D721Med (cell line): ENCODE results near the gene PHKG2.

Source experiments
- DNase-seq: peaks from one replicate; pipeline ENCODE4 v3.0.0; 2011; ENCODE audit warnings: low spot score; ENCODE audit not compliant: insufficient read length
- FAIRE-seq: peaks from 2 replicates; lab custom pipeline; 2011; peaks lifted over from hg19 to GRCh38; lab: Jason Lieb, UNC
- TF ChIP-seq, protein P1 (sequence below): IDR thresholded peaks from 2 replicates; pipeline ENCODE4 v1.5.1; 2012; ENCODE audit warnings: mild to moderate bottlenecking, control low read depth; ENCODE audit not compliant: insufficient read depth; ENCODE audit errors: missing control alignments

Gene PHKG2

DNA sequence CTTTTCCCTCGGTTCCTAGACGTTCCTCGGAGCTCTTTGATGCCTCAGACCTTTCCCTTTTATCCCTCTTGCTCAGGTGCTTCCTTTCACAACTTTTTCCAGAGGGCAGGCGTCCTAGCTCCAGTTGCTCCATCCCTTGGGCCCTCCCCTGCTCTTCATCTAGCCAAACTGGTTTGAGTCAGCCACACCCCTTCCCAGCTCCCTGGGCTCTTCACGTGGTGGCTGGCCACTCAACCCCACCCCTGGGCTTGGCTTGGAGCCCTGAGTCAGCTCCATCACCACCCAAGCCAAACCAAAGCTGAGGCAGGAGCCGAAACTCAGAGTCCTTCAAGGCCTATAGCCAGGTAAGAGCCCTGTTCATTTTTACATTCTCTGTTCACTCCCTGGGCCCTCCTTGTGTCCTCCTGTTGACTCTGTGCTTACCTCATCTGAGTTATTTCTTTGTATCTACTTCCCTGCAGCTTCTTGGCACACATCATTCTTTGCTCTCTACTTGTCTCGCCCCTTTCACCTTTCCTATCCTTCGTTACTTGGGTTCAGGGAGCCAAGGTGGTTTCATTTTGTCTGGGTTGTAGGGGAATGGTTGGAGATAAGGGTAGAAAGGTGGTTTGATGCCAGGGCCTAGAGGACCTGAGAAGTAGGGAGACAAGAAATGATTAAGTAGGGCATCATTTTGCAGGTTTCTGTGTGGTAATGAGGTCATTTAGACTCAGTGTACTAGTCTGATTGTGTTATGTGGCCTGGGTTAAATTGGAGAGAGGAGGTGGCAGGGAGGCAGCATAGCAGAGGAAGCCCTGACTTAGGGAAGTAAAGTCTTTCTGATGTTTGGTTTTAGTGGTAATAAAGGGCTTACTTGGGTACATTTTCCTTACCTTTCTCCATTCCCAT, 7.6 kb upstream of the PHKG2 start:
- TF ChIP-seq, protein P1, sequence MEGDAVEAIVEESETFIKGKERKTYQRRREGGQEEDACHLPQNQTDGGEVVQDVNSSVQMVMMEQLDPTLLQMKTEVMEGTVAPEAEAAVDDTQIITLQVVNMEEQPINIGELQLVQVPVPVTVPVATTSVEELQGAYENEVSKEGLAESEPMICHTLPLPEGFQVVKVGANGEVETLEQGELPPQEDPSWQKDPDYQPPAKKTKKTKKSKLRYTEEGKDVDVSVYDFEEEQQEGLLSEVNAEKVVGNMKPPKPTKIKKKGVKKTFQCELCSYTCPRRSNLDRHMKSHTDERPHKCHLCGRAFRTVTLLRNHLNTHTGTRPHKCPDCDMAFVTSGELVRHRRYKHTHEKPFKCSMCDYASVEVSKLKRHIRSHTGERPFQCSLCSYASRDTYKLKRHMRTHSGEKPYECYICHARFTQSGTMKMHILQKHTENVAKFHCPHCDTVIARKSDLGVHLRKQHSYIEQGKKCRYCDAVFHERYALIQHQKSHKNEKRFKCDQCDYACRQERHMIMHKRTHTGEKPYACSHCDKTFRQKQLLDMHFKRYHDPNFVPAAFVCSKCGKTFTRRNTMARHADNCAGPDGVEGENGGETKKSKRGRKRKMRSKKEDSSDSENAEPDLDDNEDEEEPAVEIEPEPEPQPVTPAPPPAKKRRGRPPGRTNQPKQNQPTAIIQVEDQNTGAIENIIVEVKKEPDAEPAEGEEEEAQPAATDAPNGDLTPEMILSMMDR = no peak
- DNase-seq (no peak), FAIRE-seq (no peak)

DNA sequence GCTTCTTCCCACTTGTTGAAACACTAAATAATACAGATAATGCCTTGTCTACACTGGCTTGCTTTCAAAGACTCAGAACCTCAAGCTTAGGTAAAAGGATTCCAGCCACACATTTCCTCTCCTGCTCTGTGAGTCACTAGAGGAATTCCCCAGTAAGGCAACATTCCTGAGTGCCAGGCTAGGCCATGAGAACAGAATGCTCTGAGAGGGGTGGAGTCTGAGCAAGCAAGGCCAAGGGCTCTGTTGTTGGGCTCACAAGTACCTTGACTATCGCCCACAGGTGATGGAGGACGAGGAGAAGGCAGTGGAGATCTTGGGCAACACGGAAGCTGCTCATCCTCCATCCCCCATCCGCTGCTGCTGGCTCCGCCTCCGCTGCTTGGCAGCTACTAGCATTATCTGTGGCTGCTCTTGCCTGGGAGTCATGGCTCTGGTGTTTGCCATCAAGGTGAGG, 6.7 kb upstream of the PHKG2 start:
- TF ChIP-seq, protein P1 = no peak
- DNase-seq (no peak), FAIRE-seq (no peak)

DNA sequence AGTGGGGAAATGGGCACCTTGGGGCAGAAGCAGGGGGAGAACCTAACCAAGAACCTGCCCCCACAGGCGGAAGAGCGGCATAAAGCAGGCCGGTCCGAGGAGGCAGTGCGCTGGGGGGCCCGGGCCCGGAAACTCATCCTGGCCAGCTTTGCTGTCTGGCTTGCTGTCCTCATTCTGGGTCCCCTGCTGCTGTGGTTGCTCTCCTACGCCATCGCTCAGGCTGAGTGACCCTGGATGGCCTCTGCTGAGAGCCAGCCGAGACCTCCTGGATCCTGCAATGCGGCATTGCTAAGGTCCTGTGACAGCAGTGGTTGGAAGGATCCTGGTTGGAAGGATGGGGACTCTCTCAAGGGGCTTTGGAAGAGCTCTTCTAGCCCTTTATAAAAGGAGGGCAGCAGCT, 4.5 kb upstream of the PHKG2 start:
- DNase-seq = no peak
- TF ChIP-seq, protein P1 = no peak
- no peak for FAIRE-seq

DNA sequence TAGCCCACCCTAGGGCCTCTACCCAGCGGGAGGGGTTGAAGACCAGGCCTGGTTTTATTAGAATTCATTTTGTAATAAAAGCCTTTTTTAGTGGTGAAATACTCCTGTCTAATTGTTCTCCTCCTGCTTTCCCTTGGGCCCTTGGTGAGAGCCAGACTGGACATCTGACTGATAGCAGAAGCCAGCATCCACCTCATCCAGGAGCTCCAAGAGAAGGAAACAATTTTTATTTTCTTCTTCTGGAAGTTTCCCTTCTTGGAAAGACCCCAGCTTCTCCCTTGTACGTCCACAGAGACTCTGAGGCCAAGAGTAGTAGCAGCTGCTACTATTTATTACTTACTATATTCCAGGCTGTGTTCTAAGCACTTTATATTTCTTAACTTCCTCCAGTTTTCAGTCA, 4.0 kb upstream of the PHKG2 start:
- TF ChIP-seq, protein P1 = no peak
- DNase-seq (no peak), FAIRE-seq (no peak)

DNA sequence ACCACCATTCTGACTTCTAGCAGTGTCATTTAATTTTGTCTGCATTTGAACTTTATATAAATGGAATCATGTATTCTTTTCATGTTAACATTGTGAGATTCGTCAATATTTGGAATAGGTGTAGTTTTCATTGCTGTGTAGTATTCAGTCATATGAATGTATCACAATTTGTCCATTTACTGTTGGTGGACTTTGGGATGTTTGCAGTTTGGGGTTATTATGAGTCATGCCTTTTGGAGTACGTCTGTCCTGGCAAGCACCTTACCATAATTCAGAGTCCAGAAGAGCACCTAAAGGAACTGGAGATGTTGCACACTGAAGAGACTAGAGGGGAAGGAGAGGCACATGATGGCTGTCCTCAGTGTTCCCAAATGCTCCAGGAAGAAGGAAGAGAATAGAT, 3.1 kb upstream of the PHKG2 start:
- TF ChIP-seq, protein P1 = no peak
- FAIRE-seq = no peak
- DNase-seq = no peak

DNA sequence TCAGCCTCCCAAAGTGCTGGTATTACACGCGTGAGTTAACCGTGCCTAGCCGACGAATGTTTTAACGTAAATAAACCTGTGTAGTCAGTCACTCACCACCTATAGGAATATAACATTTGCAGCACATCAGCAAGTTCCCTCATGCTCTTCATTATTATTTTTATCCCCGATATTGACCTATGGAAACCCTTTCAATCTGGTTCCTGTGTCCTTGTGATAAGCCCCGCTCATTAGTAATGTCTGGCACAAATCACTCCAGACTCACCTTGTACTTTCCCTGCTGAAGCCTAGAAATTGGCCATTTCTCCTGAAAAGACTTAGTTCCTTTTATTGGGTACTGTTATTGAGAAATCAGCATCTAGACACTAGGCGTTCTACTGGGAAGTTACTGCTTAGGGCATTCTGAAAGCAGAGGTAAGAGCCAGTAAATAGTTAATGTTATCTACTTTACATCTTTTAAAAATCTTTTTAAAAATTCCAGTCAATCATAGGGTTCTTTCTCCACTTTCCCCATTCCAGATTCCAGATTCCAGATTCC, 1.5 kb upstream of the PHKG2 start:
- FAIRE-seq = no peak
- DNase-seq = no peak
- TF ChIP-seq, protein P1 = no peak

DNA sequence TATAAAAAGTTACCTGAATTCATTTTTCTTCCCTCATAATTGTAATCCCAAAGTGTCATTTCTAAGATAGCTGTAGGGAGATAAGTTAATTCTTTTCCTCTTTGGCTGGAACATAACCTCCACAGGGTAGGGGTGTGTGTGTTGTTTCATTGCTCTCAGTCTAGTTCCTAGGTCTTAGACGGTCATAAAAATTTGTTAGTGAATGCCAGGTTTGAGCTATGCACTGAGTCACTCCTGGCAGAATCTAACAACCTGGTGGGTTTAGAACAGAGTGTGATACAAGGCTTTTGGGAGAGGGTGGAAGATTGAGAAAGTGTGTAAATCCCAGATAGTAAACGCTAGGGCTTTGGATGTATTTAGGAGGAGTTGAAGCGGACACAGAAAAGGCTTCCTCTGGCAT, 894 bp upstream of the PHKG2 start:
- TF ChIP-seq, protein P1 = no peak
- FAIRE-seq (no peak), DNase-seq (no peak)
